Measurements from ENCODE around the gene RFX2.

Gene RFX2

DNA sequence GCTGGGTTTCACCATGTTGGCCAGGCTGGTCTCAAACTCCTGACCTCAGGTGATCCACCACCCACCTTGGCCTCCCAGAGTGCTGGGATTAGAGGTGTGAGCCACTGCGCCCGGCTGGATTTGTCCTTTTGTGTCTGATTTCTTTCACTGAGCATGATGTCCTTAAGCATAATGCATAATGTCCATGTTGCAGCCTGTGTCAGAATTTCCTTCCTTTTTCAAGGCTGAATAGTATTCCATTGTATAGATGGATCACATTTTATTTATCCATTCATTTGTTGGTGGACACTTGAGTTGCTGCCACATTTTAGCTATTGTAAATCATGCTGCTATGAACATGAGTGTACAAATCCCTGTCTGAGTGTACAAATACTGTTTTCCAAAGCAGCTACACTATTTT, 25.5 kb downstream of the RFX2 start:
- Histone ChIP-seq H3K4me3 (ENCODE audit: control insufficient read depth in 1 of 7, extremely low read depth in 1 of 7, insufficient read depth in 4 of 7, low read depth in 2 of 7, low read length in 6 of 7) (no peak overlapping the region), H3K27ac (ENCODE audit: insufficient read depth in 1 of 2, low read depth in 1 of 2, low read length in 2 of 2, poor library complexity in 1 of 2, severe bottlenecking in 2 of 2) (no peak overlapping the region), H3K9me3 (ENCODE audit: control extremely low read depth in 1 of 5, control insufficient read depth in 4 of 5, insufficient read depth in 2 of 5, low read depth in 1 of 5, low read length in 4 of 5) (no peaks in the 10 kb centered on the region), H3K27me3 (replicated peaks in 2 of 5; ENCODE audit: control insufficient read depth in 4 of 5, insufficient read depth in 5 of 5, low read length in 4 of 5) (no peaks in the 10 kb centered on the region), H3K4me1 (ENCODE audit: control extremely low read depth in 1 of 4, control insufficient read depth in 4 of 4, insufficient read depth in 4 of 4, low read length in 3 of 4) (peaks cover 8 to 36% (median 22%) of the 10 kb centered on the region in 4 experiments), H3K36me3 (ENCODE audit: control insufficient read depth in 4 of 4, insufficient read depth in 4 of 4, low read length in 3 of 4) (peaks cover 0 to 6% (median 2%) of the 10 kb centered on the region in 4 experiments)
- DNase-seq = no peak
- CTCF ChIA-PET = no interaction called here
- POLR2A ChIA-PET = no interaction called here
- WGBS (ENCODE audit: insufficient coverage) = no CpG with 5 or more reads among the region's 2 CpGs

DNA sequence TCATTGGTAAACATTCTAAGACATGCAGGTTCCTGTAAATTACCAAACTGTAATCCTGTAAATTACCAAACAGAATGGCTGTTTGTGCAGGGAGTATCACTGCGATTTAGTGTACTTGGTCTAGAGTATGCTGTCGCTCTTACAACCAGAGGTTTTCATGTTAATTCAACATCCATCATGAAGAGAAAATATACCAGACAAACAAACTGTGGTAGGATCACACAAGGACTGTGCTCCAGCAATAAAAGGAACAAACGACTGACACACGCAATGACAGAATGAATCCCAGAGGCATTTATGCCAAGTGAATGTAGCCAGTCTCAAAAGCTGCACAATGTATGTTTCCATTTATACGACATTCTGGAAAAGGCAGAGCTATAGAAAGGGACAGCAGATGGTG, 31.2 kb downstream of the RFX2 start:
- no peak for DNase-seq
- Histone ChIP-seq H3K27ac (ENCODE audit: insufficient read depth in 1 of 2, low read depth in 1 of 2, low read length in 2 of 2, poor library complexity in 1 of 2, severe bottlenecking in 2 of 2) (no peak overlapping the region), H3K9me3 (ENCODE audit: control extremely low read depth in 1 of 5, control insufficient read depth in 4 of 5, insufficient read depth in 2 of 5, low read depth in 1 of 5, low read length in 4 of 5) (no peaks in the 10 kb centered on the region), H3K4me3 (ENCODE audit: control insufficient read depth in 1 of 7, extremely low read depth in 1 of 7, insufficient read depth in 4 of 7, low read depth in 2 of 7, low read length in 6 of 7) (no peak overlapping the region), H3K36me3 (ENCODE audit: control insufficient read depth in 4 of 4, insufficient read depth in 4 of 4, low read length in 3 of 4) (peaks cover 0 to 3% (median under 1%) of the 10 kb centered on the region in 4 experiments), H3K27me3 (replicated peaks in 2 of 5; ENCODE audit: control insufficient read depth in 4 of 5, insufficient read depth in 5 of 5, low read length in 4 of 5) (no peaks in the 10 kb centered on the region), H3K4me1 (ENCODE audit: control extremely low read depth in 1 of 4, control insufficient read depth in 4 of 4, insufficient read depth in 4 of 4, low read length in 3 of 4) (peaks cover 0 to 8% (median 1%) of the 10 kb centered on the region in 4 experiments)
- ChIA-PET CTCF (interaction anchor here (0.9 to 2.3 kb wide), 3 partner anchors 10 to 21 kb away, joined by 3 to 5 read pairs (median 4); no protein-coding TSS in a partner anchor), POLR2A (no interaction called here)
- 98% methylated on average over 5 of the region's 5 CpGs for WGBS (ENCODE audit: insufficient coverage)

DNA sequence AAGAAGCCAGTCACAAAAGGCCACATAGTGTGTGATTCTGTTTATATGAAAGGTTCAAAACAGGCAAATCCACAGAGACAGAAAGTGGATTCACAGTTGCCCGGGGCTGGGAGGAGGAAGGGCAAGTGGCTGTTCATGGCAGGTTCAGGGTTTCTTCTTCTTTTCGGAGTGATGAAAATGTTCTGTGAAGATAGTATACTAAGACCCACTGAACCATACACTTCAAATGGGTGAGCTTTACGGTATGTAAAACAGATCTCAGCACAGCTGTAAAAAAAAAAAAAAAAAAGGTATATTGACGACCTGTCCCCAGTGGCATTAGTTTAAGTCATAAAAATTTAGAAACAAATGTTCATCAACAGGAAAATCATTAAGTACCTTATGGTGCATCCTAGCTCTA, 32.2 kb downstream of the RFX2 start:
- H3K27me3 ChIP-seq (replicated peaks in 2 of 5; ENCODE audit: control insufficient read depth in 4 of 5, insufficient read depth in 5 of 5, low read length in 4 of 5) = no peaks in the 10 kb centered on the region
- no peak overlapping the region for H3K4me3 ChIP-seq (ENCODE audit: control insufficient read depth in 1 of 7, extremely low read depth in 1 of 7, insufficient read depth in 4 of 7, low read depth in 2 of 7, low read length in 6 of 7)
- peaks cover 0 to 8% (median 1%) of the 10 kb centered on the region in 4 experiments for H3K4me1 ChIP-seq (ENCODE audit: control extremely low read depth in 1 of 4, control insufficient read depth in 4 of 4, insufficient read depth in 4 of 4, low read length in 3 of 4)
- no peaks in the 10 kb centered on the region for H3K9me3 ChIP-seq (ENCODE audit: control extremely low read depth in 1 of 5, control insufficient read depth in 4 of 5, insufficient read depth in 2 of 5, low read depth in 1 of 5, low read length in 4 of 5)
- CTCF ChIA-PET = interaction anchor here (0.6 to 2.3 kb wide), 4 partner anchors 22 to 440 kb away, joined by 3 to 5 read pairs (median 3); no protein-coding TSS in a partner anchor
- H3K27ac ChIP-seq (ENCODE audit: insufficient read depth in 1 of 2, low read depth in 1 of 2, low read length in 2 of 2, poor library complexity in 1 of 2, severe bottlenecking in 2 of 2) = no peak overlapping the region
- WGBS (ENCODE audit: insufficient coverage) = 100% methylated on average over 1 of the region's 4 CpGs
- POLR2A ChIA-PET = interaction anchor here (0.6 to 1.4 kb wide), 3 partner anchors 9 to 664 kb away, joined by 3 to 4 read pairs (median 3); no protein-coding TSS in a partner anchor
- DNase-seq = no peak
- H3K36me3 ChIP-seq (ENCODE audit: control insufficient read depth in 4 of 4, insufficient read depth in 4 of 4, low read length in 3 of 4) = peaks cover 0 to 3% (median under 1%) of the 10 kb centered on the region in 4 experiments

DNA sequence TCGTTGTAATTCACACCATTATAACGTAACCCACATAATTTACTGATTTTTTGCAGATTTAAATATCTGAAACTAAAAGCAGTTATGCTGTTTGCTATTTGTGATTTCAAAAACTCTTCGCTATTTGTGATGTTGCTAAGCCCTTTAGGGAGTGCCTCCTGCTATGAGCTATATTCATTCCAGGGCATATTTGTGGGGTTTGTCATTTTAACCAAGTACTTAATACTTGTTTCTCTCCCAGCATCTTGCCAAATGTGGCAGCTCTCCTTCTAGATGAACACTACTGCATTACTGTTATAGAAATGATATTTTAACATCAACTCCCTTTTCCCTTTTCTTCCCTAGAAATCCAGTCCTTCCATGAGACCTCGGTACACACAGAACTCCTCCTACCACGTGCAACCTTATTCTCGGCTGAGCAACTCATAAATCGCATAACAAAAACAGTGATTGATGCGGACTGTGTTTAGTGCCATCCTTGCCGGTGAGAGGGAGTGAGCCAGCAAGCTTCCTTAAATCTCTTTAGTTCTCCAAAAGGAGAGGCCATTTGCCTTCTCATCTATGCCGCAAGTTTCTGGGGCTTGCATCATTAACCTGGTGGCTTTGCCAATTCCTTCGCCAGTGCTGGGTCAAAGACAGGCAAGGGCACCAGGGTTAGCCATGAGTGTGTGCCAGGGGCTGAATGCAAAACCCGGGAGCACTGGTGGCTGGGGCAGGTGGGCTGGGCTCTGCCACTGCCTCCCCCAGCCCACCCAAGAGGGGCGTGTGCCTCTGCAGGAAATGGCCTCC, 33.4 kb downstream of the RFX2 start:
- POLR2A ChIA-PET = interaction anchor here (1.4 to 1.6 kb wide), 2 partner anchors 11 to 14 kb away, joined by 3 read pairs; no protein-coding TSS in a partner anchor
- no peak for DNase-seq
- no peaks in the 10 kb centered on the region for H3K27me3 ChIP-seq (replicated peaks in 2 of 5; ENCODE audit: control insufficient read depth in 4 of 5, insufficient read depth in 5 of 5, low read length in 4 of 5)
- no peak overlapping the region for H3K27ac ChIP-seq (ENCODE audit: insufficient read depth in 1 of 2, low read depth in 1 of 2, low read length in 2 of 2, poor library complexity in 1 of 2, severe bottlenecking in 2 of 2)
- peaks cover 0 to 8% (median 1%) of the 10 kb centered on the region in 4 experiments for H3K4me1 ChIP-seq (ENCODE audit: control extremely low read depth in 1 of 4, control insufficient read depth in 4 of 4, insufficient read depth in 4 of 4, low read length in 3 of 4)
- peaks cover 0 to 3% (median under 1%) of the 10 kb centered on the region in 4 experiments for H3K36me3 ChIP-seq (ENCODE audit: control insufficient read depth in 4 of 4, insufficient read depth in 4 of 4, low read length in 3 of 4)
- H3K4me3 ChIP-seq (ENCODE audit: control insufficient read depth in 1 of 7, extremely low read depth in 1 of 7, insufficient read depth in 4 of 7, low read depth in 2 of 7, low read length in 6 of 7) = no peak overlapping the region
- CTCF ChIA-PET = interaction anchor here (1.1 to 4.7 kb wide), 3 partner anchors 14 to 29 kb away, joined by 3 to 16 read pairs (median 3); no protein-coding TSS in a partner anchor
- no peaks in the 10 kb centered on the region for H3K9me3 ChIP-seq (ENCODE audit: control extremely low read depth in 1 of 5, control insufficient read depth in 4 of 5, insufficient read depth in 2 of 5, low read depth in 1 of 5, low read length in 4 of 5)
- 87% methylated on average over 10 of the region's 13 CpGs for WGBS (ENCODE audit: insufficient coverage)

DNA sequence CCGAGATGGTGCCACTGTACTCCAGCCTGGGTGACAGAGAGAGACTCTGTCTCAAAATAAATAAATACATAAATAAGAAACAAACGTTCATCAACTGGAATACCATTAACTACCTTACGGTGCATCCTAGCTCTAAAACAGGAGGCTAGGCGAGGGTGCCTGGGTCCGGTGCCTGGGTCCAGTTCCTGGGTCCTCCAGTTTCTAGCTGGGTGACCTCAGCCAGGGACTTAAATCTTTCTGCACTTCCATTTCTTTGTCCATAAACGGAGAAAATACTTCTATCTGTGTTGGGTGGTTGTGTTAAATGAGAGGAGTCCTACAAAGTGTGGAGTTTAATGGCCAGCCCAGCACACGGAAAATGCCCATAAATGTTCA, 34.0 kb downstream of the RFX2 start:
- no peak for DNase-seq
- 91% methylated on average over 4 of the region's 7 CpGs for WGBS (ENCODE audit: insufficient coverage)
- H3K27me3 ChIP-seq (replicated peaks in 2 of 5; ENCODE audit: control insufficient read depth in 4 of 5, insufficient read depth in 5 of 5, low read length in 4 of 5) = no peaks in the 10 kb centered on the region
- H3K27ac ChIP-seq (ENCODE audit: insufficient read depth in 1 of 2, low read depth in 1 of 2, low read length in 2 of 2, poor library complexity in 1 of 2, severe bottlenecking in 2 of 2) = no peak overlapping the region
- ChIA-PET POLR2A (interaction anchor here (1.6 kb wide), 1 partner anchor 13 kb away, joined by 3 read pairs; no protein-coding TSS in a partner anchor), CTCF (interaction anchor here (1.2 to 4.7 kb wide), 4 partner anchors 16 to 49 kb away, joined by 3 to 16 read pairs (median 4); no protein-coding TSS in a partner anchor)
- H3K9me3 ChIP-seq (ENCODE audit: control extremely low read depth in 1 of 5, control insufficient read depth in 4 of 5, insufficient read depth in 2 of 5, low read depth in 1 of 5, low read length in 4 of 5) = no peaks in the 10 kb centered on the region
- peaks cover 0 to 3% (median under 1%) of the 10 kb centered on the region in 4 experiments for H3K36me3 ChIP-seq (ENCODE audit: control insufficient read depth in 4 of 4, insufficient read depth in 4 of 4, low read length in 3 of 4)
- H3K4me3 ChIP-seq (ENCODE audit: control insufficient read depth in 1 of 7, extremely low read depth in 1 of 7, insufficient read depth in 4 of 7, low read depth in 2 of 7, low read length in 6 of 7) = no peak overlapping the region
- peaks cover 0 to 8% (median 1%) of the 10 kb centered on the region in 4 experiments for H3K4me1 ChIP-seq (ENCODE audit: control extremely low read depth in 1 of 4, control insufficient read depth in 4 of 4, insufficient read depth in 4 of 4, low read length in 3 of 4)

DNA sequence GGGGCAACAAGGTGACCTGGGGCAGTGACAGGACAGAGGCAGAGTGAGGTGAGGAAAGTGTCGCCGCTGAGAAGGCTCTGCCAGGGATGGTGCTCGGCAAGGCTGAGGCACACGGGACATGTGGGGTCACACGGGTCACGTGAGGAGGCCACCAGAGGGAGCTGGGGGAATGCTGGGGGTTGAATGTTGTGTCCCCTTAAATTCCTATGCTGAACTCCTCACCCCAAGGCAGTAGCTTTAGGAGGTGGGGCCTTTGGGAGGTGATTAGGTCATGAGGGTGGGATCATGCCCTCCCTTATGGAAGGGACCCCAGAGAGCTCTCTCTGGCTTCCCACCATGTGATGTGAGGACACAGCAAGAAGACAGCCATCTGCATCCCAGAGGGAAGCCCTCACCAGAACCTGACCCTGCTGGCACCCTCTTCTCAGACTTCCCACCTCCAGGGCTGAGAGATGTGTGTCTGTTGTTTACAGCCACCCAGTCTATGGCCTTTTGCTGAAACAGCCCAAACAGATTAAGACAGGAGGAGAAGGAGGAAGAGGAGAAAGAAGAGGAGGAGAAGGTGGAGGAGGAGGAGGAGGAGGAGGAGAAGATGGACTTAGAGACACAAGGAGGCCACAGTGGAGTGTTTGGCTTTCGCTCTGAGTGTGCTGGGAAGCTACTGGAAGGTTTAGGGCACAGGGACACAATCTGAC, 35.4 kb downstream of the RFX2 start:
- POLR2A ChIA-PET = interaction anchor here (1.6 kb wide), 1 partner anchor 12 kb away, joined by 3 read pairs; no protein-coding TSS in a partner anchor
- 96% methylated on average over 3 of the region's 7 CpGs for WGBS (ENCODE audit: insufficient coverage)

More for the DNA sequence above, 35.4 kb downstream of the RFX2 start:
- Histone ChIP-seq H3K36me3 (ENCODE audit: control insufficient read depth in 4 of 4, insufficient read depth in 4 of 4, low read length in 3 of 4) (peaks cover 0 to 3% (median 0%) of the 10 kb centered on the region in 4 experiments), H3K4me1 (ENCODE audit: control extremely low read depth in 1 of 4, control insufficient read depth in 4 of 4, insufficient read depth in 4 of 4, low read length in 3 of 4) (peaks cover 0 to 8% (median 1%) of the 10 kb centered on the region in 4 experiments), H3K27me3 (replicated peaks in 2 of 5; ENCODE audit: control insufficient read depth in 4 of 5, insufficient read depth in 5 of 5, low read length in 4 of 5) (no peaks in the 10 kb centered on the region), H3K4me3 (ENCODE audit: control insufficient read depth in 1 of 7, extremely low read depth in 1 of 7, insufficient read depth in 4 of 7, low read depth in 2 of 7, low read length in 6 of 7) (no peak overlapping the region), H3K9me3 (ENCODE audit: control extremely low read depth in 1 of 5, control insufficient read depth in 4 of 5, insufficient read depth in 2 of 5, low read depth in 1 of 5, low read length in 4 of 5) (no peaks in the 10 kb centered on the region), H3K27ac (ENCODE audit: insufficient read depth in 1 of 2, low read depth in 1 of 2, low read length in 2 of 2, poor library complexity in 1 of 2, severe bottlenecking in 2 of 2) (no peak overlapping the region)
- CTCF ChIA-PET = interaction anchor here (1.2 to 4.7 kb wide), 5 partner anchors 12 to 51 kb away, joined by 3 to 16 read pairs (median 5); no protein-coding TSS in a partner anchor
- no peak for DNase-seq
